Ovary (tissue), 9 donors: Measurements from ENCODE around the gene VIPR2. TPM values are rescaled to one million over a fixed set of nuclear protein-coding genes. Genes with fewer than 3 reads are reported as not detected.

Source experiments
- DNase-seq, 5 donors: peaks; one replicate each; pipeline ENCODE4 v3.0.0-alpha.2; 2019 to 2020
- H3K27ac ChIP-seq, 2 donors: fragments of 200-600 bp; one replicate each; pipeline versions ENCODE4 v1.5.1 to v1.8.0; 2019 to 2022
- H3K27me3 ChIP-seq: fragments of 200-600 bp; one replicate; pipeline ENCODE4 v1.8.0; 2022
- H3K36me3 ChIP-seq: fragments of 200-600 bp; sonication (generic); one replicate; pipeline ENCODE4 v1.5.1; 2019
- H3K4me1 ChIP-seq: one replicate; pipeline ENCODE4 v1.8.1; 2013; ENCODE audit warnings: mild to moderate bottlenecking, moderate library complexity; ENCODE audit not compliant: insufficient read depth
- H3K4me3 ChIP-seq: fragments of 200-600 bp; sonication (generic); one replicate; pipeline ENCODE4 v1.5.1; 2017
- H3K9me3 ChIP-seq, 2 donors: fragments of 200-600 bp in 1 of 2; sonication (generic) in 1 of 2; one replicate each; pipeline versions ENCODE4 v1.5.1 to v1.8.1; 2013 to 2019; ENCODE audit warnings: mild to moderate bottlenecking in 1 of 2, moderate library complexity in 1 of 2
- CTCF ChIP-seq, 3 donors: fragments of 450-650 bp in 2 of 3; fragments of 200-600 bp in 1 of 3; IDR thresholded peaks; one replicate each; pipeline versions ENCODE4 v1.5.1 to v1.8.0; 2016 to 2022; ENCODE audit warnings: antibody characterized with exemption in 3 of 3, mild to moderate bottlenecking in 1 of 3
- EP300 ChIP-seq: sonication (generic); formaldehyde crosslinking; IDR thresholded peaks from one replicate; pipeline ENCODE4 v1.6.1; 2017; ENCODE audit warnings: antibody characterized with exemption
- POLR2A ChIP-seq: fragments of 450-650 bp; IDR thresholded peaks from one replicate; pipeline ENCODE4 v1.6.1; 2017; ENCODE audit warnings: antibody characterized with exemption, mild to moderate bottlenecking, moderate library complexity
- WGBS, 3 donors: extraction: QIAGEN DNeasy Blood & Tissue Kit in 1 of 3; methylation state at CpG; one replicate each; pipeline versions ENCODE4 v1.1.5 to v1.1.7; 2013 to 2017; 5-methylcytosine and 5-hydroxymethylcytosine counted together
- intact Hi-C, 4 donors: fragments of 100-400 bp; cut with DNase I; formaldehyde crosslinking; loops; one replicate each; pipeline versions ENCODE4 v1.11.0 to v1.15.1; 2022 to 2023
- polyA plus RNA-seq, 2 donors: library from polyadenylated mRNA; stranded (reverse); fragments of 200-250 nt in 1 of 2; fragments of 350-450 nt in 1 of 2; fragmentation: Illumina TruSeq in 1 of 2; extraction: RNeasy Lipid Tissue Mini Kit (QIAGEN cat#74804) in 1 of 2; gene quantifications; one replicate each; pipeline ENCODE4 v1.2.3, GENCODE V29; 2013 to 2014
- total RNA-seq, 7 donors: library from RNA; depleted of rRNA in 2 of 7; stranded (reverse); fragments of >200 nt in 2 of 7; fragmentation: NEBNext Ultra II Directional in 3 of 7; extraction: Animal tissue kit (Norgen Biotek cat#: 25700) in 3 of 7; gene quantifications; one replicate each; pipeline versions ENCODE4 v1.1.0 to v1.2.4, GENCODE V29; 2016 to 2023
- donor health status: DM: no; HTN: no; CAD: no; lungs with moderate emphysema.
- donor health status: DM: no; HTN: no; CAD: no.
- donor health status: Bipolar disorder and iron deficiency.
- donor health status: DM: yes; HTN: yes; CAD: no.
- donor health status: DM: no; HTN: no; CAD: no.
- donor health status: DM: yes; HTN: yes; CAD: no.

The VIPR2 gene
- total and polyA plus RNA-seq, 9 donors, result 3.6 to 18.0 (median 9.0) TPM

- WGBS, 3 donors, result 89 to 90% (median 90%) methylated on average over 12 of the region's 12 CpGs
- no peak overlapping the region for H3K27ac ChIP-seq
- H3K4me3 ChIP-seq, result no peak overlapping the region
- no peak for TF ChIP-seq EP300
- no peak for TF ChIP-seq CTCF (IDR thresholded peaks at IDR 0.05)
- no peak for TF ChIP-seq POLR2A
- intact Hi-C loops, result no loop called here
- no peak for DNase-seq
- H3K4me1 ChIP-seq, result no peaks in the 10 kb centered on the region
- H3K27me3 ChIP-seq, result no peaks in the 10 kb centered on the region
- peaks cover 0 to 5% of the 10 kb centered on the region in 2 donors for H3K9me3 ChIP-seq
- no peaks in the 10 kb centered on the region for H3K36me3 ChIP-seq
These were observed 151.1 kb downstream of the VIPR2 start for GRCh38 chr7:158993591-158993990.

- Histone ChIP-seq H3K9me3 (peaks cover 0 to 5% of the 10 kb centered on the region in 2 donors), H3K27me3 (no peaks in the 10 kb centered on the region), H3K4me3 (no peak overlapping the region), H3K4me1 (no peaks in the 10 kb centered on the region), H3K27ac (no peak overlapping the region), H3K36me3 (no peaks in the 10 kb centered on the region)
- intact Hi-C loops, result no loop called here
- DNase-seq, result no peak
- WGBS, 3 donors, result 18 to 30% (median 24%) methylated on average over 24 to 28 of the region's 28 CpGs
- no peak for TF ChIP-seq EP300
- no peak for TF ChIP-seq POLR2A
- TF ChIP-seq CTCF (IDR thresholded peaks at IDR 0.05), result no peak
These were observed 151.9 kb downstream of the VIPR2 start for GRCh38 chr7:158992759-158993158.

GRCh38 chr7:158991824-158992621 is 152.6 kb downstream of the VIPR2 start:
- no peak for DNase-seq
- intact Hi-C loops, result no loop called here
- Histone ChIP-seq H3K9me3 (peaks cover 0 to 5% of the 10 kb centered on the region in 2 donors), H3K36me3 (no peaks in the 10 kb centered on the region), H3K4me1 (no peaks in the 10 kb centered on the region), H3K27me3 (no peaks in the 10 kb centered on the region), H3K27ac (no peak overlapping the region), H3K4me3 (no peak overlapping the region)
- TF ChIP-seq CTCF (IDR thresholded peaks at IDR 0.05) (no peak), EP300 (no peak), POLR2A (no peak)
- 43 to 57% (median 45%) methylated on average over 21 of the region's 21 CpGs for WGBS, 3 donors

GRCh38 chr7:158988996-158989395 is 155.7 kb downstream of the VIPR2 start:
- 49 to 75% (median 58%) methylated on average over 2 of the region's 2 CpGs for whole genome bisulfite sequencing, 3 donors
- H3K27ac ChIP-seq, result no peak overlapping the region

More at GRCh38 chr7:158988996-158989395, 155.7 kb downstream of the VIPR2 start:
- Histone ChIP-seq H3K27me3 (no peaks in the 10 kb centered on the region), H3K4me1 (no peaks in the 10 kb centered on the region), H3K4me3 (no peak overlapping the region), H3K9me3 (peaks cover 0 to 5% of the 10 kb centered on the region in 2 donors), H3K36me3 (no peaks in the 10 kb centered on the region)
- DNase-seq, result no peak
- no peak for TF ChIP-seq POLR2A
- no peak for TF ChIP-seq CTCF (IDR thresholded peaks at IDR 0.05)
- TF ChIP-seq EP300, result no peak
- intact Hi-C loops, result no loop called here
